Kidney glomerular epithelial cell (primary cell): ENCODE data around the gene GPC5.
"Not testable (repeated sequence)": the region's sequence is repeated elsewhere in the genome, so short reads cannot be mapped to it uniquely, and the experiment has no call there.

Source experiments
- DNase-seq: peaks from one replicate; lab custom pipeline; 2025; lab: John Stamatoyannopoulos, UW

The GPC5 gene

DNA sequence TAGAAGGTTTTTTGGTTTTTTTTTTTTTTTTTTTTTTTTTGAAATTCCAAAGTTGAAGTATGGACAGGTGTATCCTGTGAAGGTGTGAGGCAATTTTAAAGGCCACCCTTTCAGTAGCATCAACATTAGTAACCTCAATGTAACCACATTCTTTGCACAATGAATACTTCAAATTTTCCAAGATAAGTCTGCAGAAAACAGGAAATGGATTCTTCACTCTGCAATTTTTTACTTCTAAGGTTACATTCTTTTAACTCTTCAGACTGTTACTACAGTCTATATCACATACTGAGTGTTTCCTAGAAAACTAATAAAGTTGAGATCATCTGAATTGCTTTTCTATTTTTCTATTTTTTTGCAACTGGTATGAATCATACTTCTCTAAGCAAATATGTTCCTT, 1259.1 kb downstream of the GPC5 start:
- DNase-seq: no peak

DNA sequence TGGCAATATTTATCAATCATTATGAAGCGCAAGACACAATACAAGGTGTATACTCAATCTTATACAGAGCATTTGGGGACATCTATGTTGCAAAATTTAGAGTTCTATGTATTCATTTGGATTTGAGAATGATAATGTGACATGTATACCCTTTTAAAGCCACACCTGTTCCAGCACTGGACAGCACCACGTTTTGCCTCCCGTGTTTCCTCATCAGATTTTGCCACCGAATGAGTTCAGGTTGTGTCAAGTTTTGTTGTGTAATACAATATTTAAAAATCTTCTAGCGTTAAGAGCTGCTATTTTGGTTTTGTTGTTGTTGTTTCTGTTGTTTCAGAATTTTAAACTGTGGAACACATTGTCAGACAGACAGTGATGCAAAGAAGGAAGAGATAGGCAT, 1259.9 kb downstream of the GPC5 start:
- no peak for DNase-seq

GRCh38 chr13:92661406-92661805, 1263.0 kb downstream of the GPC5 start:
- DNase-seq: no peak

DNA sequence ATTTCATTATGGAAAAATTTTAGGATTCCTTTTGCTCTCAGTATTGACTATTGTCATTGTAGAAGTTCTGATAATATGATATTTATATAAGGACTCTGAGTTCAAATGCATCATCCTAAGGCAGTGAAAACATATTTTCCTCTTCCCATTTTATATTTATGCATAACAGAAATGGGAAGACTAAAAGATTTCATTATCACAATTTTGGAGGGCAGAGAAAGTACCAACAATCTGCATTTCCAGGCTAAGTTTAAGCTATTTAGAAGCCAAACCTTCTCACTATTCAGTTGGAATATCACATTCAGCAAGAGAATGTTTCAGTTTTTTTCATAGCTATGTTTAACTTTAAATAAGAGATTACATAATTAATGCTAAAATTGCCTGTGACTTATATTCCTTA, 1269.7 kb downstream of the GPC5 start:
- DNase-seq: no peak

- DNase-seq: no peak
Measured at GRCh38 chr13:92670096-92670495, 1271.7 kb downstream of the GPC5 start.

DNA sequence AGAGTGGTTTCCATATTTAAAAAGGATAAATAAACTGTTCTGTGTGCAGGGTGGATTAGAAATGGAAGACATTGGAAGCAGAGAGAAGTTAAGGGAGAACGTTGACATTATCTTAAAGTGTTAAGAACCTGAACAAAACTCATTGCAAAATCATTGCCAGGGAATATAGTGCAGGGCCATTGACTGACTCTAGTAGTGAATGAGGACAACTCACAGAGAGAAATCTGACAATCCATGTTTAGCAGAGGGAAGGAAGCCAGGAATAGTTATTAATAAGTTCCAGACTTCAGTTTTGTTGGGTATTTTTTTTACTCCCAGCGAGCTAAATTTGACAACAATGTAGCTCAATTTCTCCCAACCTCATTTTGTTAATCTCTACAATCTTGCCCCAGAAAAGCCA, 1273.4 kb downstream of the GPC5 start:
- DNase-seq: no peak

DNA sequence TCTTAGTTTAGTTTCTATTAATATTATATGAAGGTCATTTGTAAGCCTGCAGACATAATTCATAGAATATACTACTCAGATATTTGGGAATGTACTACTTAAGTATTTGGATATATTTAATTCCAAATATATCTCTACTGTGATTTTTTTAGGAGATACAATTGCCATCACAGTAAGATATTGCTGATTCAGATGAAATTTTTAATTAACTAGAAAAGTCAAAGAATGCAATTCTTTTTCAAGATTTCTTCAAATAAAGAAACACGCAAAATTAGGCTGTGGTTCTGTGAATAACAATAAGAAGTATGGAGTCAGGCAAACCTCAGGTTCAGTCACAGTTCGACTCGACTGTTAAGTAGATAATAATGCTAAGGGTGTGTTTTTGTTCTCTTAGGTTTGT, 1277.8 kb downstream of the GPC5 start:
- no peak for DNase-seq

- DNase-seq: no peak
Measured at GRCh38 chr13:92677571-92677970, 1279.2 kb downstream of the GPC5 start.

DNA sequence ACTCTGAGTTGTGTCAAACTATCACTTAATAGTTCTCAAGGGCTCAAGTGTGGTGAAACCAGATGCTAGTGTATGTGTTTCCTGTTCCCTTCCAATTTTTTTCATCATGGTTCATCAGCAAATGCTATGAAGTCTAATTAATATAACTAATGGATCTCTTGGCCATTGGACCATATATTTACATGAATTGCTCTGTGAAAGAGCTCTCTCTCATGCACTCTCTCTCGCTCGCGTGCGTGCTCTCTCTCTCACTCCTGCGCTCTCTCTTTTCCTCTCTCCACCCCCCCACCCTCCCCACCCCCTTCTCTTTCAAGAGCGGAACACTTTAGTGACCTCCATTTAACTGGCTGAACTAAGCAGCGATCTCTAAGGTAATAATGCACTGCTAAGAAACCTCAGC, 1281.2 kb downstream of the GPC5 start:
- DNase-seq: no peak

GRCh38 chr13:92681239-92681638, 1282.8 kb downstream of the GPC5 start:
- no peak for DNase-seq

DNA sequence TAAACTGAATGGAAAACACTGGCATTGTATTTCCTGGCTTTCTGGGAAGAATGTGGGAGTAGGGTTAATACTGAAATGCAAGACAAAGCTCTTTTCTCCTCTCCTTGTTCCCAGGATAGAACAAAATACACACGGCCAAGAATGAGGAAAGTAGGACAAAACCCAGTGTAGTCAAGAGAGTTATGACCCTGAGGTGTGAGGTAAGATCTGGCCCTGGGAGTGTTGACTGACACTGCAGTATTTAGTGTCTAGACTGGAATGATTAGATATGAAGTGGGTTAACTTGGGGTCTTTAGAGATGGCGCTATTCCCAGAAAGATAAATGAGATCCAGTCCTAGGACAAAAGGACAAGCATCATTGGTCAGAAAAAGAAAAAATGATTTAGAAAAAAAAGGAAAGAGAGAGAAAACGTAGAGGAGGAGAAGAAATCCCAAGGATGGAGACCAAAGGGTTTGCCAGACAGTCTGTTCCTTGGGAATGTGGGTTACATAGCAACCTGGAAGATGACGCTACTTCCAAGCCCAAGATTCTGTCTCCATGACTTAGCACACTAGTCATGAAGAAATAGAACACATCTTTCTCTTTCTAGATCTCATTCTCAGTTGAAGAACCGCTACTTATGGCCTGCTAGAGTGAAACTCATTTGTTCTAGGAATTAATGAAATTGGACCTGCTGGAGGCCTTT, 1284.6 kb downstream of the GPC5 start:
- no peak for DNase-seq

DNA sequence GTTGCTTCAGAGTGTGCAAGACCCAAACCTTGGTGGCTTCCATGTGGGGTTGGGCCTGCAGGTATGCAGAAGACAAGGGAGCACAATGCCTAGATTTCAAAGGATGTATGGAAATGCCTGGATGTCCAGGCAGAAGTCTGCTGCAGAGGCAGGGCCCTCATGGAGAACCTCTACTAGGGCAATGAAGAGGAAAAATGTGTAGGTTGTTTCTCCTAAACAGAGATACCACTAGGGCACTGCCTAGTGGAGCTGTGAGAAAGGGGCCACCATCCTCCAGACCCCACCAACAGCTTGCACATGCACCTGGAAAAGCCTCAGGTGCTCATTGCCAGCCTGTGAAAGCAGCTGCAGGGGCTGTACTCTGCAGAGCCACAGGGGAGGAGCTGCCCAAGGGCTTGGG, 1295.6 kb downstream of the GPC5 start:
- no peak for DNase-seq

DNA sequence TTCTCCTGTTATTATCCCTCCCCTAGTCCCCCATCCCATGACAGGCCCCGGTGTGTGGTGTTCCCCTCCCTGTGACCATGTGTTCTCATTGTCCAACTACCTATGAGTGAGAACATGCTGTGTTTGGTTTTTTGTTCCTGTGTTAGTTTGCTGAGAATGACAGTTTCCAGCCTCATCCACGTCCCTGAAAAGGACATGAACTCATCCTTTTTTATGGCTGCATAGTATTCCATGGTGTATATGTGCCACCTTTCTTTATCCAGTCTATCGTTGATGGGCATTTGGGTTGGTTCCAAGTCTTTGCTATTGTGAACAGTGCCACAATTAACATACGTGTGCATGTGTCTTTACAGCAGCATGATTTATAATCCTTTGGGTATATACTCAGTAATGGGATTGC, 1297.4 kb downstream of the GPC5 start:
- DNase-seq: not testable (repeated sequence)

- DNase-seq: peak; percentile 32
Measured at GRCh38 chr13:92716749-92717148, 1318.3 kb downstream of the GPC5 start.

- DNase-seq: no peak
Measured at GRCh38 chr13:92717857-92718256, 1319.4 kb downstream of the GPC5 start.

GRCh38 chr13:92719868-92720267, 1321.4 kb downstream of the GPC5 start:
- DNase-seq: no peak

- DNase-seq: no peak
Measured at GRCh38 chr13:92721620-92722019, 1323.2 kb downstream of the GPC5 start.

- no peak for DNase-seq
Measured at GRCh38 chr13:92727118-92727517, 1328.7 kb downstream of the GPC5 start.

DNA sequence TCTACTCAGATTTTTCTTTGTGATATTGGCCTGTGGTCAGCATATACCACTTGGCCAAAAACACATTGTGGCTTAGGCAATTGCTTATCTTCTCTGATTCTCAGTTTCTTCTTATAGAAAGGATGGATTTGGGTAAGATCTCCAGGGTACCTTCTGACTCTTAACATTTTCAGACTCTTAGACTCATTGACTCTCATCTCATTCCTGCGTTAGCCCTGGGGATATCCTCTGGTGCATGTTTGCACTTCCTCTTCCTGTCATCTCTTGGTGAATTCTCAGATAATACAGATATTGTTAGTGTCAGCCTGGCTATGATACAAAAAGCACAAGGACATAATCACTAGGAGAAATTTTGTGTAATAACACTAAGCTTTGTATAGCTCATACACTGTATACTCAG, 1335.6 kb downstream of the GPC5 start:
- DNase-seq: no peak

GRCh38 chr13:92734545-92734944, 1336.1 kb downstream of the GPC5 start:
- no peak for DNase-seq

DNA sequence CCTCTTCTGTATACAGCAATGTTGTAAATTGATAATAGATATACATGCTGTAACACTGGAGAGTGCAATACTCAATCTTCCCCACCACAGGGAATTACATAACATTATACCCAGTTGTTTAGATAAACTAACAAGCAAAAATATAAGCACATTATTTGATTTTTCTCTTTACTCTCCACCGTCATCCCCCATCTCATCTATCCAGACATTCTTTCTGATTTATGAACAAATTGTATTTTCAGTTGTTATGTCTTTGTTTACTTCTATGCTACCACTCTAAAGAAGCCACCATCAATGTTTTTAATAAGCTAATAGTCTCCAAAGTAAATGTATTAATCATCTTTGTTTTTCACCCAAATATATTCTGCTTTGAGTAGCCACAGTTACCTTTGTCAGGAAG, 1337.5 kb downstream of the GPC5 start:
- no peak for DNase-seq

- no peak for DNase-seq
Measured at GRCh38 chr13:92739306-92739818, 1340.9 kb downstream of the GPC5 start.

DNA sequence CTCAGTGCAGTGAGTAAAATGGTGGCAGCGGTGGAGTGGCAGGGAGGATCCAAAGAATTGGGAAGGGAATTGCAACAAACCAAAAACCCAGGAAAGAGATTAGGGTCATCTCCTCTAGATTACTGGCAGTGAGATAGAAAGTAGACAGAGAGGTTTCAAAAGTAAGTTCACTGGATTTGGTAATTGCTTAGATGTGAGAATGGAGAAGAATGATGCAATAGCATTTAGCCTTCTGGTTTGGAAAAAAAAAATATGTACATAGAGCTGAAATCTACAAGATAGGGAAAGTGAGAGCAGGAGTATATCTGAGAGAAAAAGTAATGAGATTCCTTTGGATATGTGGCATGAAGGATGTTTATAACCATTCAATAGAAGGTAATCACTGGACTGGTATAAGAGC, 1345.6 kb downstream of the GPC5 start:
- no peak for DNase-seq

- no peak for DNase-seq
Measured at GRCh38 chr13:92745258-92745657, 1346.8 kb downstream of the GPC5 start.
